Esophagus muscularis mucosa (tissue), 4 donors: ENCODE measurements around the gene PKD2L1.

ENCODE experiments used
- EP300 ChIP-seq: sonication (generic); formaldehyde crosslinking; IDR thresholded peaks from one replicate; pipeline ENCODE4 v1.6.1; 2017; ENCODE audit warnings: antibody characterized with exemption
- POLR2A ChIP-seq: fragments of 450-650 bp; IDR thresholded peaks from one replicate; pipeline ENCODE4 v1.6.1; 2017; ENCODE audit warnings: antibody characterized with exemption, moderate library complexity, mild to moderate bottlenecking, low read depth
- POLR2AphosphoS5 ChIP-seq, 2 donors: sonication (generic); formaldehyde crosslinking; IDR thresholded peaks; one replicate each; pipeline ENCODE4 v1.6.1; 2017; ENCODE audit warnings: antibody characterized with exemption in 2 of 2
- TF ChIP-seq, protein P1 (sequence below), 3 experiments: fragments of 200-600 bp in 2 of 3; fragments of 450-650 bp in 1 of 3; sonication (generic) in 2 of 3; IDR thresholded peaks; one replicate each; pipeline ENCODE4 v1.5.1; 2017 to 2019; ENCODE audit warnings: antibody characterized with exemption in 3 of 3, mild to moderate bottlenecking in 2 of 3, moderate library complexity in 1 of 3

DNA sequence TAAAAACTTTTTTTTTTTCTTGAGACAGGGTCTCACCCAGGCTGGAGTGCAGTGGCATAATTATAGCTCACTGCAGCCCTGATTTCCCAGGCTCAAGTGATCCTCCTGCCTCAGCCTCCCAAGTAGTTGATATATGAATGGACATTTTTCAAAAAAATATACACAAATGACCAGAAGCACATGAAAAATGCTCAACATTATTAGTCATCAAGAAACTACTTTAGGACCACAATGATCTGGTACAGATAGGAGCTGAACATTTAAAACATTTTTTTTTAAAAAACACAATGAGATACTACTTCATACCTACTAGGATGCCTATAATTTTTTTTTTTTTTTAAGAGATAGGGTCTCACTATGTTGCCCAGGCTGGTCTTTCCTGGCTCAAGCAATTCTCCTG lies 38.7 kb upstream of the PKD2L1 start:
- TF ChIP-seq, protein P1, sequence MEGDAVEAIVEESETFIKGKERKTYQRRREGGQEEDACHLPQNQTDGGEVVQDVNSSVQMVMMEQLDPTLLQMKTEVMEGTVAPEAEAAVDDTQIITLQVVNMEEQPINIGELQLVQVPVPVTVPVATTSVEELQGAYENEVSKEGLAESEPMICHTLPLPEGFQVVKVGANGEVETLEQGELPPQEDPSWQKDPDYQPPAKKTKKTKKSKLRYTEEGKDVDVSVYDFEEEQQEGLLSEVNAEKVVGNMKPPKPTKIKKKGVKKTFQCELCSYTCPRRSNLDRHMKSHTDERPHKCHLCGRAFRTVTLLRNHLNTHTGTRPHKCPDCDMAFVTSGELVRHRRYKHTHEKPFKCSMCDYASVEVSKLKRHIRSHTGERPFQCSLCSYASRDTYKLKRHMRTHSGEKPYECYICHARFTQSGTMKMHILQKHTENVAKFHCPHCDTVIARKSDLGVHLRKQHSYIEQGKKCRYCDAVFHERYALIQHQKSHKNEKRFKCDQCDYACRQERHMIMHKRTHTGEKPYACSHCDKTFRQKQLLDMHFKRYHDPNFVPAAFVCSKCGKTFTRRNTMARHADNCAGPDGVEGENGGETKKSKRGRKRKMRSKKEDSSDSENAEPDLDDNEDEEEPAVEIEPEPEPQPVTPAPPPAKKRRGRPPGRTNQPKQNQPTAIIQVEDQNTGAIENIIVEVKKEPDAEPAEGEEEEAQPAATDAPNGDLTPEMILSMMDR (IDR thresholded peaks at IDR 0.05), result no peak
- TF ChIP-seq EP300 (no peak), POLR2A (no peak), POLR2AphosphoS5 (IDR thresholded peaks at IDR 0.05) (no peak)
